SU-DHL-6 (cell line): ENCODE data around the gene ACVR1.

Experiments
- EZH2phosphoT487 ChIP-seq: fragments of 200-600 bp; sonication (generic), shearing (Covaris generic); conservative IDR thresholded peaks from 2 replicates; pipeline ENCODE4 v1.6.1; 2018; ENCODE audit warnings: mild to moderate bottlenecking, antibody characterized with exemption, low read length, moderate library complexity, mixed read lengths
- TF ChIP-seq, protein P1 (sequence below): fragments of 200-600 bp; sonication (generic); IDR thresholded peaks from one replicate; pipeline ENCODE4 v1.5.1; 2017; ENCODE audit warnings: antibody characterized with exemption, mild to moderate bottlenecking, low read length, moderate library complexity; ENCODE audit not compliant: insufficient read depth, poor library complexity, severe bottlenecking

DNA sequence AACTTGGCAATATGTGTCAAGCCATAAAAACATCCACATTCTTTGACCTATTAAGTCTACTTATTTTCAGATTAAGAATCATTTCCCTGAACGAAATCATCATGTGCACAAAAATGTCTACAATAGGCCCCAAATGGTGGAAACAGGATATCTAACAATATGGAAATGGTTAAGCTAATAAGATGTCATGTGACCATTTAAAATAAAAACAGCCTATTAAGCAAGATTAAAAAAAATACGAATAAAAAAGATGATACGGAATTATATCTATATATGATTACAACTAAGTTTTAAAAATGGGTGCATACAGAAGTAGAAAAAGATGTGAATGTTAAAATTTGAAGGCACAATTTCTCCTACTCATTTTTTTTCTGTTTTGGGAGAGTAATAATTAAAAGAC is 128.8 kb downstream of the ACVR1 start:
- TF ChIP-seq, protein P1, sequence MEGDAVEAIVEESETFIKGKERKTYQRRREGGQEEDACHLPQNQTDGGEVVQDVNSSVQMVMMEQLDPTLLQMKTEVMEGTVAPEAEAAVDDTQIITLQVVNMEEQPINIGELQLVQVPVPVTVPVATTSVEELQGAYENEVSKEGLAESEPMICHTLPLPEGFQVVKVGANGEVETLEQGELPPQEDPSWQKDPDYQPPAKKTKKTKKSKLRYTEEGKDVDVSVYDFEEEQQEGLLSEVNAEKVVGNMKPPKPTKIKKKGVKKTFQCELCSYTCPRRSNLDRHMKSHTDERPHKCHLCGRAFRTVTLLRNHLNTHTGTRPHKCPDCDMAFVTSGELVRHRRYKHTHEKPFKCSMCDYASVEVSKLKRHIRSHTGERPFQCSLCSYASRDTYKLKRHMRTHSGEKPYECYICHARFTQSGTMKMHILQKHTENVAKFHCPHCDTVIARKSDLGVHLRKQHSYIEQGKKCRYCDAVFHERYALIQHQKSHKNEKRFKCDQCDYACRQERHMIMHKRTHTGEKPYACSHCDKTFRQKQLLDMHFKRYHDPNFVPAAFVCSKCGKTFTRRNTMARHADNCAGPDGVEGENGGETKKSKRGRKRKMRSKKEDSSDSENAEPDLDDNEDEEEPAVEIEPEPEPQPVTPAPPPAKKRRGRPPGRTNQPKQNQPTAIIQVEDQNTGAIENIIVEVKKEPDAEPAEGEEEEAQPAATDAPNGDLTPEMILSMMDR: no peak
- no peak for TF ChIP-seq EZH2phosphoT487
